Myometrial cell (primary cell): ENCODE measurements around the gene SCN4B. TPM values are rescaled to one million over a fixed set of nuclear protein-coding genes. Genes with fewer than 3 reads are reported as not detected.

Source experiments
- total RNA-seq: library from RNA; depleted of rRNA; stranded (reverse); fragments of >200 nt; gene quantifications from 2 replicates; pipeline ENCODE4 v1.2.3, GENCODE V29; 2015

The SCN4B gene, protein sequence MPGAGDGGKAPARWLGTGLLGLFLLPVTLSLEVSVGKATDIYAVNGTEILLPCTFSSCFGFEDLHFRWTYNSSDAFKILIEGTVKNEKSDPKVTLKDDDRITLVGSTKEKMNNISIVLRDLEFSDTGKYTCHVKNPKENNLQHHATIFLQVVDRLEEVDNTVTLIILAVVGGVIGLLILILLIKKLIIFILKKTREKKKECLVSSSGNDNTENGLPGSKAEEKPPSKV
- not detected in 2 replicates for total RNA-seq

DNA sequence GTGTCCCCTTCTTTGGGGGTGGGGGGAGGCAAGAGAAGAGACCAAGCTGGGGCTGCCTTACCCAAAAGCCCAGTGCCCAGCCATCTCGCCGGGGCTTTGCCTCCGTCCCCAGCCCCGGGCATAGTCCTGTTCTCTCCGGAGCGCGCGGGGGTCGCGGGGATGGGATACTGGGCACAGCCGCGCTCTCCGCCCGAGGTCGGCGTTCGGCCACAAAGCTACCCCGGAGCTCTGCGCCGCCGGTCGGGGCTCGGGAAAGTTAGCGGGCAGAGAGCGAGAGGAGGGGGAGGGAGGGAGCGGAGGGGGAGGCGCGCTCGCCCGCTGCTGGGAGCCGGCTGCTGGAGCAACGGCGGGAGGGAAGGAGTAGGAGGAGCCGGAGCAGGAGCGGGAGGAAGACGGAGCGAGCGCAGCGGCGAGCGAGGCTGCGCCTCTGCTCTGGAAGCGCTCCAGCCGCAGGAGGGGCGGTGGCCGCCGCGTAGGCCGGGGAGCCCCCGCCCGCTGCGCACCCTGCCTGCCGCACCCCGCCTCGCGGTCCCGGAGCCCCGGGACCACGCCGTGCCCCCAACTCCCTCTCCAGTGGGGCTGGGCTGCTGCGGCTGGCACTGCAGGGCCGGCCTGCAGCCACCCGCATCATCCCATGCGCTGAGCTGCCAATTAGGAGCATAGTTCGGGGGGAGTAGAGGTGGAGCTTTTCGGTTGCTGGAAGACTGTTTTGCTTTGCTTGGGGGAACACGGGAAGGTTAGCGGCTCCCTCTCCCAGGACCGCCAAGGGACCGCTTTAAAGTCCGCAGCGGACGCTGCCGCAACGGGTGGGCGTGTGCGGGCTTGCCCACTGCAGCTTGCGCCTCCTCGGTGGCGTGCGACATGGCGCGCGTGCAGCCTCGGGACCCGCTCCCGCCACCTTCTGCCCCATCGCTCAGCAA is at the start of gene SCN4B:
Gene SCN4B, minus strand, starts transcription at position 272 of the 920 bp plus-strand sequence. Its CDS starts 150 bp downstream, at position 122.

DNA sequence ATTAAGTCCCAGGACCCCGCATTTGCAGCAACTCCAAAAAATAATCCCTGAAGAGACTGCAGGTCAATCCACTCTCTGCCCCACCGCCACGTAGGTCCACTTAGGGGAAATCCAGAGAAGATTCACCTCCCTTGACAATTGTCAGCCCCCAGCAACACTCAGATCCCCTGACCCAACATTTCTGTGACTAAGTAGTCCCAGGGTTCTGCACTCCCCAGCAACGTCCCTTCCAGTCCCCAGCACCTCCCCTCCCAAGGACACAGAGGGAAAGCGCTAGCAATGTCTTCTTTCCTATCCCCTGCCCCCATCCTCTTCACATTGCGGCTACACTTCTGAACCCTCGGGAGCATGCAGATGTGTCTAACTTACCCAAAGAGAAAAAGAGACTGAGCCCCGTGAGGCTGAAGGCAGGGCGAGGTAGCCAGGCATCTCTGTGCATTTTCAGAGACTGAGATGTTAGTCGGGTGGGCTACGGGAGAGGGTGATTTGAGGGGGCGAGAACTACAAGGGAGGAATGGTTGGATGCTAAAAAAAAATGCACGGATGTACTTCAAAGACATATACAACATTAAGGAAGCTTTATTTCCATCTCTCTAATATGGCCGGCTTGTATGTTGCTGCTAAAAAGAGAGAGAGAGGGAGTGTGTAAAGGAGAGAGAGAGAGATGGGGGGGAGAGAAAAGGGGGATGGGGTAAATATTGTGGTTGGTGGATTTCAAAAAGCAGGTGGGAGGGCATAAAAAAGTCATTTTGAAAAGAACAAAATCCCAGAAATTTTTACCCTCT is 23.6 kb upstream of the SCN4B start, which contains the start of gene SCN2B:
Gene SCN2B, minus strand, starts transcription at position 647 of the 785 bp plus-strand sequence. Its CDS starts 208 bp downstream, at position 439.

DNA sequence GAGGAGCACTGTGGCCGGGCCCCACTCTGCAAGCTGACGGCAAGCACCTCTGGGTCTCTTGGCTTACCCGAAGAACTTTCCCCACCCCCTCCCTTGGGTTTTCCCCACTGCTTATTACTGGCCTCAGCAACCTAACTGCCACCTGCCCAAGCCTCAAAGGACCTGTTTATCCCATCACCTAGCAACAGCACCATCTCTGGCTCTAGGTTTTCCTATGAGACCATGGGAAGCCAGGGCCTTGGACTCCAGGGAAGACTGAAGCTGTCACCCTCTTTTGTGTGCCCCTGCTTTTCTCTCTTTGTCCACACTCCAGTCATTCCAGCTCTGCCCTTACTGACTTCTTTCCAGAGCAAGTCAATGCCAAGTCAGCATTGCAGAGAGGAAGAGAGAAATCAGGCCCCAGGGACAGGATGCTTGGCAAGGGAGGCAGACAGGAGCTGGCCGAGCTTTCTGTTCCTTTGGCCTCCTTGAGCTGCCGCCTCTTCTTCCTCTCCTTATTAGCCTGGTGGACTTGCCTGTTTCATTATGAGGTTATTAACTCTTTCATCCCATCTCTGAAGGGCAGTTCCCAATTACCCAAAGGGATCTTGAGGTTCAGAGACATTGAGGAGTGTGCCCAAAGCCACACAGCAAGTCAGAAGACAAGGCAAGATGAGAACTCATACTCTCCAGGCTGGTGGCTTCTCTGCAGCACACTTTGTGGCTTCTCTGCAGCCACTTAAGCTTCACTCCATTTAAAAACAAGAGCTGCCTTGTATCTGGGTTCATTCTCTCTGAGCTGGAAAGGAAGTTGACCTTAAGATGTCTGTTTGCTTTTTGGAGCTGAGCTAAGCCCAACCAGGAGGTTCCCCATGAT is 65.5 kb downstream of the SCN4B start, which contains the start of gene SMIM35:
Gene SMIM35, minus strand, starts transcription at position 51 of the 856 bp plus-strand sequence. CDS start 206 bp downstream, outside the sequence.

Other genes with a start within 250 kb of the SCN4B start
- not detected in 2 replicates for gene TMPRSS13, start 223.4 kb downstream of the SCN4B start, total RNA-seq
- gene IL10RA, start 166.4 kb downstream of the SCN4B start, total RNA-seq: not detected in 2 replicates
- not detected in 2 replicates for gene TMPRSS4, start 75.7 kb downstream of the SCN4B start, total RNA-seq
- gene SMIM35, start 65.9 kb downstream of the SCN4B start, total RNA-seq: not detected in 2 replicates
- not detected in 2 replicates for gene SCN2B, start 23.8 kb upstream of the SCN4B start, total RNA-seq
- not detected in 2 replicates for gene JAML, start 72.2 kb upstream of the SCN4B start, total RNA-seq
- gene MPZL3, start 99.5 kb upstream of the SCN4B start, total RNA-seq: under 0.01 and 0.53 TPM in 2 replicates
- not detected in 2 replicates for gene MPZL2, start 111.5 kb upstream of the SCN4B start, total RNA-seq
- not detected in 2 replicates for gene CD3E, start 151.9 kb upstream of the SCN4B start, total RNA-seq
- not detected in 2 replicates for gene CD3D, start 189.9 kb upstream of the SCN4B start, total RNA-seq
- not detected in 2 replicates for gene CD3G, start 191.5 kb upstream of the SCN4B start, total RNA-seq
- 41.2 and 50.5 TPM in 2 replicates for gene UBE4A, start 206.8 kb upstream of the SCN4B start, total RNA-seq
- 56.0 and 56.5 TPM in 2 replicates for gene ATP5MG, start 248.8 kb upstream of the SCN4B start, total RNA-seq